Spleen (tissue), 11 donors: ENCODE results near the gene SEMA3G. TPM values are rescaled to one million over a fixed set of nuclear protein-coding genes. Genes with fewer than 3 reads are reported as not detected.

ENCODE experiments used
- DNase-seq: peaks from one replicate; pipeline ENCODE4 v3.0.0-alpha.2; 2020
- H3K27ac ChIP-seq, 8 donors: fragments of 200-600 bp; sonication (generic) in 7 of 8; 1 replicate in 4 of 8; 2 replicates in 4 of 8; pipeline versions ENCODE4 v1.5.0 to v1.8.0; 2016 to 2021; ENCODE audit warnings: inconsistent platforms in 4 of 8, mild to moderate bottlenecking in 4 of 8, moderate library complexity in 1 of 8
- H3K27me3 ChIP-seq, 7 donors: fragments of 200-600 bp; sonication (generic) in 6 of 7; replicated peaks in 1 of 7; 1 replicate in 4 of 7; 2 replicates in 3 of 7; pipeline versions ENCODE4 v1.5.0 to v1.8.0; 2016 to 2021; ENCODE audit warnings: inconsistent platforms in 3 of 7, mild to moderate bottlenecking in 1 of 7
- H3K36me3 ChIP-seq, 6 donors: fragments of 200-600 bp; sonication (generic) in 5 of 6; 1 replicate in 4 of 6; 2 replicates in 2 of 6; pipeline versions ENCODE4 v1.5.0 to v1.8.0; 2016 to 2021; ENCODE audit warnings: inconsistent platforms in 2 of 6
- H3K4me1 ChIP-seq, 6 donors: fragments of 200-600 bp; sonication (generic) in 5 of 6; 1 replicate in 3 of 6; 2 replicates in 3 of 6; pipeline versions ENCODE4 v1.5.0 to v1.8.0; 2016 to 2021; ENCODE audit warnings: inconsistent platforms in 3 of 6
- H3K4me3 ChIP-seq, 8 donors: fragments of 200-600 bp; sonication (generic) in 7 of 8; 1 replicate in 4 of 8; 2 replicates in 4 of 8; pipeline versions ENCODE4 v1.5.0 to v1.8.0; 2016 to 2021; ENCODE audit warnings: inconsistent platforms in 4 of 8, mild to moderate bottlenecking in 4 of 8, moderate library complexity in 2 of 8
- H3K9me3 ChIP-seq, 8 donors: fragments of 200-600 bp; sonication (generic) in 7 of 8; 1 replicate in 4 of 8; 2 replicates in 4 of 8; pipeline versions ENCODE4 v1.5.0 to v1.8.0; 2016 to 2021; ENCODE audit warnings: inconsistent platforms in 4 of 8
- CTCF ChIP-seq, 11 experiments: fragments of 200-600 bp in 7 of 11; fragments of 450-650 bp in 4 of 11; sonication (generic) in 4 of 11; IDR thresholded peaks in 8 of 11; conservative IDR thresholded peaks in 3 of 11; 1 replicate in 7 of 11; 2 replicates in 4 of 11; pipeline versions ENCODE4 v1.4.0 to v1.8.0; 2016 to 2021; ENCODE audit warnings: antibody characterized with exemption in 11 of 11, inconsistent platforms in 4 of 11, mild to moderate bottlenecking in 1 of 11
- POLR2A ChIP-seq, 3 donors: fragments of 450-650 bp; IDR thresholded peaks; one replicate each; pipeline ENCODE4 v1.5.1; 2017; ENCODE audit warnings: antibody characterized with exemption in 3 of 3, mild to moderate bottlenecking in 1 of 3
- POLR2AphosphoS5 ChIP-seq, 3 donors: sonication (generic); formaldehyde crosslinking; IDR thresholded peaks; one replicate each; pipeline ENCODE4 v1.5.1; 2017; ENCODE audit warnings: antibody characterized with exemption in 3 of 3
- WGBS, 5 donors: extraction: QIAGEN DNeasy Blood & Tissue Kit in 3 of 5; methylation state at CpG; one replicate each; pipeline versions ENCODE4 v1.1.5 to v1.1.7; 2013 to 2018; 5-methylcytosine and 5-hydroxymethylcytosine counted together
- intact Hi-C: fragments of 100-400 bp; cut with DNase I; formaldehyde crosslinking; loops from one replicate; pipeline ENCODE4 v1.15.0; 2023; ENCODE audit warnings: low total_unique reads
- polyA plus RNA-seq, 3 donors: library from polyadenylated mRNA; stranded (reverse); fragments of 200-250 nt; gene quantifications; one replicate each; pipeline ENCODE4 v1.2.1, GENCODE V29; 2013
- total RNA-seq, 7 donors: library from RNA; depleted of rRNA in 3 of 7; stranded (reverse); fragments of >200 nt in 3 of 7; fragmentation: NEBNext Ultra II Directional in 4 of 7; extraction: Animal tissue kit (Norgen Biotek cat#: 25700) in 4 of 7; gene quantifications; one replicate each; pipeline versions ENCODE4 v1.1.0 to v1.2.1, GENCODE V29; 2016 to 2021
- donor health status: healthy with polysubstance abuse.
- donor health status: DM: no; HTN: no; CAD: no; lungs with moderate emphysema.
- donor health status: DM: no; HTN: no; CAD: no.
- donor health status: Bipolar disorder and iron deficiency.
- donor health status: healthy.
- donor health status: DM: no; HTN: no; CAD: no.
- donor health status: DM: yes; HTN: yes; CAD: no.

The SEMA3G gene
- total and polyA plus RNA-seq, 10 donors: 1.0 to 20.2 (median 9.5) TPM

GRCh38 chr3:52392216-52392930 lies 52.5 kb downstream of the SEMA3G start:
- no peak overlapping the region for H3K4me3 ChIP-seq
- intact Hi-C loops: no loop called here
- no peaks in the 10 kb centered on the region for H3K9me3 ChIP-seq
- no peaks in the 10 kb centered on the region for H3K4me1 ChIP-seq
- DNase-seq: peak; percentile 50
- no peak for TF ChIP-seq POLR2A (IDR thresholded peaks at IDR 0.05)
- no peak for TF ChIP-seq CTCF (IDR thresholded peaks at IDR 0.05 in 8 of 11, conservative IDR thresholded peaks at IDR 0.05 in 3 of 11)
- TF ChIP-seq POLR2AphosphoS5 (IDR thresholded peaks at IDR 0.05): no peak
- no peak overlapping the region for H3K27ac ChIP-seq
- H3K27me3 ChIP-seq: no peaks in the 10 kb centered on the region
- peaks cover 0 to 95% (median 40%) of the 10 kb centered on the region in 6 donors for H3K36me3 ChIP-seq
- 86 to 95% (median 94%) methylated on average over 10 to 16 of the region's 16 CpGs for WGBS, 5 donors

GRCh38 chr3:52391096-52391495 lies 53.8 kb downstream of the SEMA3G start:
- TF ChIP-seq POLR2AphosphoS5 (IDR thresholded peaks at IDR 0.05) (no peak), CTCF (IDR thresholded peaks at IDR 0.05 in 8 of 11, conservative IDR thresholded peaks at IDR 0.05 in 3 of 11) (no peak), POLR2A (IDR thresholded peaks at IDR 0.05) (no peak)
- Histone ChIP-seq H3K27ac (no peak overlapping the region), H3K4me3 (no peak overlapping the region), H3K27me3 (no peaks in the 10 kb centered on the region), H3K9me3 (no peaks in the 10 kb centered on the region), H3K4me1 (no peaks in the 10 kb centered on the region), H3K36me3 (peaks cover 0 to 95% (median 47%) of the 10 kb centered on the region in 6 donors)
- intact Hi-C loops: no loop called here
- no peak for DNase-seq
- 90 to 97% (median 93%) methylated on average over 12 of the region's 12 CpGs for WGBS, 5 donors

GRCh38 chr3:52388933-52389332 lies 56.0 kb downstream of the SEMA3G start:
- Histone ChIP-seq H3K4me1 (peaks cover 0 to 5% (median 0%) of the 10 kb centered on the region in 6 donors), H3K4me3 (no peak overlapping the region), H3K9me3 (no peaks in the 10 kb centered on the region), H3K27me3 (no peaks in the 10 kb centered on the region), H3K36me3 (peaks cover 0 to 88% (median 45%) of the 10 kb centered on the region in 6 donors), H3K27ac (no peak overlapping the region)
- 90 to 95% (median 94%) methylated on average over 9 of the region's 9 CpGs for WGBS, 5 donors
- TF ChIP-seq POLR2AphosphoS5 (IDR thresholded peaks at IDR 0.05) (no peak), CTCF (IDR thresholded peaks at IDR 0.05 in 8 of 11, conservative IDR thresholded peaks at IDR 0.05 in 3 of 11) (no peak), POLR2A (IDR thresholded peaks at IDR 0.05) (no peak)
- intact Hi-C loops: no loop called here
- no peak for DNase-seq

GRCh38 chr3:52388348-52388821 lies 56.5 kb downstream of the SEMA3G start:
- Histone ChIP-seq H3K27me3 (no peaks in the 10 kb centered on the region), H3K36me3 (peaks cover 0 to 82% (median 40%) of the 10 kb centered on the region in 6 donors), H3K4me3 (no peak overlapping the region), H3K4me1 (peaks cover 0 to 5% (median 0%) of the 10 kb centered on the region in 6 donors), H3K9me3 (no peaks in the 10 kb centered on the region), H3K27ac (no peak overlapping the region)
- intact Hi-C loops: no loop called here
- 87 to 91% (median 90%) methylated on average over 16 to 18 of the region's 18 CpGs for WGBS, 5 donors
- TF ChIP-seq POLR2AphosphoS5 (IDR thresholded peaks at IDR 0.05) (peak in 1 of 3 donors; percentile 29), POLR2A (IDR thresholded peaks at IDR 0.05) (no peak), CTCF (IDR thresholded peaks at IDR 0.05 in 8 of 11, conservative IDR thresholded peaks at IDR 0.05 in 3 of 11) (no peak)
- DNase-seq: no peak
